ENCODE results near the gene TEX51. TPM values are rescaled to one million over a fixed set of nuclear protein-coding genes. Genes with fewer than 3 reads are reported as not detected.

Gene TEX51
- total RNA-seq, 4 donors from 2014 or later = not detected

- Histone ChIP-seq H3K9me3 (no peaks in the 10 kb centered on the region), H3K27ac (no peak overlapping the region), H3K27me3 (peaks cover 18% of the 10 kb centered on the region), H3K4me1 (peaks cover 0 to 16% (median 0%) of the 10 kb centered on the region in 3 donors), H3K36me3 (no peaks in the 10 kb centered on the region), H3K4me3 (no peak overlapping the region)
- TF ChIP-seq CTCF (IDR thresholded peaks at IDR 0.05) = no peak
- no peak for TF ChIP-seq EP300 (IDR thresholded peaks at IDR 0.05)
- TF ChIP-seq POLR2A (IDR thresholded peaks at IDR 0.05) = no peak
- TF ChIP-seq POLR2AphosphoS5 (IDR thresholded peaks at IDR 0.05) = no peak
- no peak for ATAC-seq
- WGBS, 2 donors (ENCODE audit: low coverage in 1 of 2) = 83% methylated on average over 5 of the region's 8 CpGs; no CpG with 5 or more reads in 1 of the 2 donors
Observed at GRCh38 chr2:126889496-126890135, 9.1 kb upstream of the TEX51 start.

GRCh38 chr2:126890136-126890510 lies 8.6 kb upstream of the TEX51 start:
- Histone ChIP-seq H3K36me3 (no peaks in the 10 kb centered on the region), H3K9me3 (no peaks in the 10 kb centered on the region), H3K4me3 (no peak overlapping the region), H3K27ac (no peak overlapping the region), H3K4me1 (peaks cover 0 to 16% (median 0%) of the 10 kb centered on the region in 3 donors), H3K27me3 (peaks cover 18% of the 10 kb centered on the region)
- 80% methylated on average over 1 of the region's 5 CpGs; no CpG with 5 or more reads in 1 of the 2 donors for WGBS, 2 donors (ENCODE audit: low coverage in 1 of 2)
- TF ChIP-seq POLR2AphosphoS5 (IDR thresholded peaks at IDR 0.05) (no peak), CTCF (IDR thresholded peaks at IDR 0.05) (no peak), POLR2A (IDR thresholded peaks at IDR 0.05) (no peak), EP300 (IDR thresholded peaks at IDR 0.05) (no peak)
- no peak for ATAC-seq

- 69 to 78% methylated on average over 2 to 5 of the region's 12 CpGs for WGBS, 2 donors (ENCODE audit: low coverage in 1 of 2)
- Histone ChIP-seq H3K27me3 (peaks cover 17% of the 10 kb centered on the region), H3K27ac (no peak overlapping the region), H3K36me3 (no peaks in the 10 kb centered on the region), H3K4me3 (no peak overlapping the region), H3K9me3 (no peaks in the 10 kb centered on the region), H3K4me1 (peaks cover 0 to 11% (median 0%) of the 10 kb centered on the region in 3 donors)
- TF ChIP-seq EP300 (IDR thresholded peaks at IDR 0.05) (no peak), CTCF (IDR thresholded peaks at IDR 0.05) (no peak), POLR2A (IDR thresholded peaks at IDR 0.05) (no peak), POLR2AphosphoS5 (IDR thresholded peaks at IDR 0.05) (no peak)
- no peak for ATAC-seq
Observed at GRCh38 chr2:126890551-126891450, 7.9 kb upstream of the TEX51 start.

- no peaks in the 10 kb centered on the region for H3K9me3 ChIP-seq
- H3K4me3 ChIP-seq = no peak overlapping the region
- H3K27ac ChIP-seq = no peak overlapping the region
- no peaks in the 10 kb centered on the region for H3K36me3 ChIP-seq
- WGBS, 2 donors (ENCODE audit: low coverage in 1 of 2) = 76 to 100% methylated on average over 2 to 4 of the region's 10 CpGs
- no peak for ATAC-seq
- H3K4me1 ChIP-seq = no peaks in the 10 kb centered on the region
- peaks cover 6% of the 10 kb centered on the region for H3K27me3 ChIP-seq
- TF ChIP-seq POLR2A (IDR thresholded peaks at IDR 0.05) (no peak), CTCF (IDR thresholded peaks at IDR 0.05) (no peak)
Observed at GRCh38 chr2:126891681-126892500, 6.8 kb upstream of the TEX51 start.
